Measurements from ENCODE around the gene SYT7. TPM values are rescaled to one million over a fixed set of nuclear protein-coding genes. Genes with fewer than 3 reads are reported as not detected.
A peak's percentile ranks its signal among the peaks of the same experiment; 100 is the strongest.

Gene SYT7
- total and polyA plus RNA-seq, 2 of the 8 experiments (the other 6 are each of a cell fraction or from before 2014, with no cell fraction given), result 9.6 to 10.5 TPM

DNA sequence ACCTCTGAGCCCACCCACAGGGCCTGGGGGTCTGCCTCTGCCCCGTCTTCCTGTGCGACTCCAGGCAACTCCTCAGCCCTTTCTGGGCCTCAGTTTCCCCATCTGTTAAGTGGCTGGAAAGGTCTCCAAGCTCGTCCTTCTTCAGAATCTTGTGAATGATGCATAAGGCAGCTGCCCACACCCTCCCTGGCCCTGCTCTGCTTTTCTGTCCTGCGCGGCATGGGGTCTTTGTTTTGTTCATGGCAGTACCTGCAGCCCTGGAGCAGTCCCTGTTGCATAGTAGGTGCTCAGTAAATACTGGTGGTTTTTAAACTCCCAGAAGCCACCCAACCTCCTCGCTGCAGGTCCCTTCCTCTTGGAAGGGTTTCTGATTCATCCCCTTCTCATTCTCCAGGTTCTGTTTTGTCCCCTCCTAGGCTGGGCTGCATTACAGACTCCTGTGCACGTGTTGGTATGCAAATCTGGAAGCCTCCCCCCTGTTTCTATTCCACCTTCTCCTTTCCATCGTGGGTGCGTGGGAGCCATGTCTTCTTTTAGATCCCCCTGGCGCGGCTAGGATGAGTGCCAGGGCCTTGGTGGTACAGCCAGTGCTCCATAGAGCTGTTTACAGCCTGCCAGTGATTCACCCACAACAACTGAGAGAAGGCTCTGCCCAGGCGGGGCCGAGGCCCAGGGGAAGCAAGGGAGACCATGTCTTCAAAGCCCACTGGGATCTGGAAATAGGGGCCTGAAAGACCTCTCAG is 19.3 kb upstream of the SYT7 start:
- H3K79me2 ChIP-seq (ENCODE audit: control insufficient read depth in 1 of 2, insufficient read depth in 2 of 2, low read length in 2 of 2), result no peaks in the 10 kb centered on the region
- H3K4me3 ChIP-seq (ENCODE audit: extremely low read depth in 1 of 4, insufficient read depth in 2 of 4, low read depth in 3 of 4, low read length in 4 of 4), result peak overlapping the region in 1 of 4 experiments; percentile 19; a peak in 1 of 8 replicates
- H4K91ac ChIP-seq (replicated peaks; ENCODE audit: insufficient read length, low read length), result peak overlapping the region; percentile 50
- H3K4me2 ChIP-seq (ENCODE audit: insufficient read depth in 1 of 2, low read depth in 2 of 2, low read length in 2 of 2), result peak overlapping the region; percentile 10 to 28; a peak in 2 of 4 replicates
- H3K36me3 ChIP-seq (ENCODE audit: control insufficient read depth in 2 of 4, insufficient read depth in 4 of 4, low read length in 3 of 4), result no peaks in the 10 kb centered on the region
- no peak overlapping the region for H3K14ac ChIP-seq (ENCODE audit: insufficient read length)
- peak; percentile 47; the same call in 1 of the 2 replicates for TF ChIP-seq KDM1A (IDR thresholded peaks at IDR 0.05; ENCODE audit: borderline replicate concordance, low read length)
- TF ChIP-seq, protein P1, sequence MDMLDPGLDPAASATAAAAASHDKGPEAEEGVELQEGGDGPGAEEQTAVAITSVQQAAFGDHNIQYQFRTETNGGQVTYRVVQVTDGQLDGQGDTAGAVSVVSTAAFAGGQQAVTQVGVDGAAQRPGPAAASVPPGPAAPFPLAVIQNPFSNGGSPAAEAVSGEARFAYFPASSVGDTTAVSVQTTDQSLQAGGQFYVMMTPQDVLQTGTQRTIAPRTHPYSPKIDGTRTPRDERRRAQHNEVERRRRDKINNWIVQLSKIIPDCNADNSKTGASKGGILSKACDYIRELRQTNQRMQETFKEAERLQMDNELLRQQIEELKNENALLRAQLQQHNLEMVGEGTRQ (IDR thresholded peaks at IDR 0.05; ENCODE audit: low read length), result no peak
- 0 out of 2 replicates have a peak, but pooled peaks have one; percentile 1 for TF ChIP-seq TAF1 (IDR thresholded peaks at IDR 0.05; ENCODE audit: low read depth, low read length)
- no peak for TF ChIP-seq BCL11A (IDR thresholded peaks at IDR 0.05; ENCODE audit: low read depth in 2 of 2, low read length in 2 of 2)
- 0 out of 2 replicates have a peak overlapping the region, but pooled peaks have one; percentile 36 for H2AFZ ChIP-seq (ENCODE audit: low read length)
- no peaks in the 10 kb centered on the region; a peak in 2 of 7 replicates for H3K27me3 ChIP-seq (replicated peaks in 1 of 4; ENCODE audit: control insufficient read depth in 3 of 4, extremely low read depth in 1 of 4, insufficient read depth in 3 of 4, low read length in 3 of 4)
- no peak overlapping the region for H3K56ac ChIP-seq (replicated peaks; ENCODE audit: insufficient read length, low read depth, low read length)
- 0 out of 2 replicates have a peak overlapping the region, but pooled peaks have one; percentile 24 for H3K18ac ChIP-seq (ENCODE audit: extremely low read depth, low read length)
- H3K4me1 ChIP-seq (replicated peaks in 1 of 4; ENCODE audit: control insufficient read depth in 3 of 4, insufficient read depth in 4 of 4, low read length in 3 of 4), result peaks cover 5 to 32% (median 23%) of the 10 kb centered on the region in 4 experiments
- H2BK12ac ChIP-seq (ENCODE audit: low read depth, low read length), result peak overlapping the region; percentile 2; the same call in 1 of the 2 replicates
- peak overlapping the region; percentile 40 for H3K4ac ChIP-seq (replicated peaks; ENCODE audit: insufficient read length, low read depth, low read length)
- H3K9ac ChIP-seq (replicated peaks in 1 of 4; ENCODE audit: extremely low read depth in 1 of 4, low read depth in 3 of 4, low read length in 3 of 4), result no peak overlapping the region; a peak in 1 of 7 replicates
- no peaks in the 10 kb centered on the region for H4K20me1 ChIP-seq (replicated peaks in 1 of 2; ENCODE audit: control insufficient read depth in 1 of 2, insufficient read depth in 2 of 2, low read length in 2 of 2)
- ChIA-PET POLR2A (ENCODE audit: partially characterized antibody) (interaction anchor here (0.7 to 4.1 kb wide), 6 partner anchors 10 to 55 kb away, joined by 3 to 34 read pairs (median 4); no protein-coding TSS in a partner anchor), CTCF (ENCODE audit: partially characterized antibody) (interaction anchor here (0.9 to 5.6 kb wide), 16 partner anchors 10 to 83 kb away, joined by 3 to 52 read pairs (median 10); no protein-coding TSS in a partner anchor)
- H3K9me3 ChIP-seq (ENCODE audit: insufficient read depth in 2 of 2, low read depth in 1 of 2, low read length in 1 of 2), result no peaks in the 10 kb centered on the region
- no peak overlapping the region for H3K23ac ChIP-seq (ENCODE audit: insufficient read length)
- FAIRE-seq (peak; percentile 52), DNase-seq (ENCODE audit: low read depth in 1 of 2, low spot score in 2 of 2) (peak in 1 of 2 experiments; percentile 67)
- H3K23me2 ChIP-seq (ENCODE audit: low read depth, low read length), result no peaks in the 10 kb centered on the region; the same call in 1 of the 2 replicates
- peak overlapping the region; percentile 72; the same call in 1 of the 2 replicates for H2BK20ac ChIP-seq (ENCODE audit: low read length)
- peak overlapping the region; percentile 22; the same call in 1 of the 2 replicates for H2BK5ac ChIP-seq (ENCODE audit: low read depth, low read length)
- H3K27ac ChIP-seq (ENCODE audit: low read depth, low read length), result no peak overlapping the region
- 0 out of 2 replicates have a peak overlapping the region, but pooled peaks have one; percentile 63 for H2BK15ac ChIP-seq (ENCODE audit: low read length)
- peak overlapping the region; percentile 19; the same call in 1 of the 2 replicates for H2AK5ac ChIP-seq (ENCODE audit: low read depth, low read length)
- no peaks in the 10 kb centered on the region for H3K79me1 ChIP-seq (ENCODE audit: low read depth, low read length)
- peak overlapping the region; percentile 66 for H2BK120ac ChIP-seq (replicated peaks; ENCODE audit: low read depth, low read length)
- H4K5ac ChIP-seq (ENCODE audit: insufficient read length, low read depth, low read length), result no peak overlapping the region
- WGBS, 2 experiments (ENCODE audit: extremely low coverage in 1 of 2, insufficient coverage in 1 of 2, insufficient read length in 1 of 2, insufficient replicate concordance in 2 of 2, low coverage in 1 of 2, low lambda C conversion rate in 2 of 2, missing lambda C conversion rate in 1 of 2), result 64% methylated on average over 13 of the region's 13 CpGs; no CpG with 5 or more reads in 1 of the 2 experiments
- H4K8ac ChIP-seq (ENCODE audit: extremely low read depth, insufficient read depth, low read length), result peak overlapping the region; percentile 64; the same call in 1 of the 2 replicates

Measured in H1 (cell line).